Dermis lymphatic vessel endothelial cell (primary cell): ENCODE results near the gene EDDM13. TPM values are rescaled to one million over a fixed set of nuclear protein-coding genes. Genes with fewer than 3 reads are reported as not detected.

Experiments used
- total RNA-seq: library from RNA; depleted of rRNA; stranded (reverse); fragments of >200 nt; gene quantifications from 2 replicates; pipeline ENCODE4 v1.2.1, GENCODE V29; 2014

The EDDM13 gene
- 1.4 and 3.7 TPM in 2 replicates for total RNA-seq

GRCh38 chr19:56272161-56272798 lies at the start of gene EDDM13:
Gene EDDM13, plus strand, starts transcription at chr19:56272748. Its CDS starts 87 bp downstream, at chr19:56272835.

GRCh38 chr19:56314381-56315076 lies 42.0 kb downstream of the EDDM13 start, which contains the start of gene ZSCAN5A:
Gene ZSCAN5A, minus strand, starts transcription at chr19:56314839. Its CDS starts 89,793 bp downstream, at chr19:56225046.

Other genes with a start within 250 kb of the EDDM13 start
- 25.8 and 26.3 TPM in 2 replicates for gene ZNF787, start 151.5 kb upstream of the EDDM13 start, total RNA-seq
- gene ZNF444, start 131.5 kb upstream of the EDDM13 start, total RNA-seq: 9.2 and 11.2 TPM in 2 replicates
- gene GALP, start 96.7 kb upstream of the EDDM13 start, total RNA-seq: not detected in 2 replicates
- gene ZSCAN5B, start 75.0 kb upstream of the EDDM13 start, total RNA-seq: 0.11 TPM in 1 of 2 replicates, not detected in the other
- not detected in 2 replicates for gene ZSCAN5C, start 70.5 kb upstream of the EDDM13 start, total RNA-seq
- gene ZSCAN5A, start 42.1 kb downstream of the EDDM13 start, total RNA-seq: 7.9 TPM in 2 replicates
- 3.8 and 3.9 TPM in 2 replicates for gene ZNF582, start 120.8 kb downstream of the EDDM13 start, total RNA-seq
- gene ZNF583, start 131.6 kb downstream of the EDDM13 start, total RNA-seq: 3.8 and 4.5 TPM in 2 replicates
- gene ZNF667, start 204.6 kb downstream of the EDDM13 start, total RNA-seq: 2.1 and 2.3 TPM in 2 replicates
- gene ZNF471, start 235.1 kb downstream of the EDDM13 start, total RNA-seq: 1.3 and 1.4 TPM in 2 replicates